ELR (cell line): Measurements from ENCODE around the gene PUDP.
A peak's percentile ranks its signal among the peaks of the same experiment; 100 is the strongest.
"Not testable (repeated sequence)": the region's sequence is repeated elsewhere in the genome, so short reads cannot be mapped to it uniquely, and the experiment has no call there.

Experiments
- DNase-seq: peaks from one replicate; pipeline ENCODE4 v3.0.0-alpha.2; 2015; ENCODE audit warnings: low read depth

The PUDP gene

DNA sequence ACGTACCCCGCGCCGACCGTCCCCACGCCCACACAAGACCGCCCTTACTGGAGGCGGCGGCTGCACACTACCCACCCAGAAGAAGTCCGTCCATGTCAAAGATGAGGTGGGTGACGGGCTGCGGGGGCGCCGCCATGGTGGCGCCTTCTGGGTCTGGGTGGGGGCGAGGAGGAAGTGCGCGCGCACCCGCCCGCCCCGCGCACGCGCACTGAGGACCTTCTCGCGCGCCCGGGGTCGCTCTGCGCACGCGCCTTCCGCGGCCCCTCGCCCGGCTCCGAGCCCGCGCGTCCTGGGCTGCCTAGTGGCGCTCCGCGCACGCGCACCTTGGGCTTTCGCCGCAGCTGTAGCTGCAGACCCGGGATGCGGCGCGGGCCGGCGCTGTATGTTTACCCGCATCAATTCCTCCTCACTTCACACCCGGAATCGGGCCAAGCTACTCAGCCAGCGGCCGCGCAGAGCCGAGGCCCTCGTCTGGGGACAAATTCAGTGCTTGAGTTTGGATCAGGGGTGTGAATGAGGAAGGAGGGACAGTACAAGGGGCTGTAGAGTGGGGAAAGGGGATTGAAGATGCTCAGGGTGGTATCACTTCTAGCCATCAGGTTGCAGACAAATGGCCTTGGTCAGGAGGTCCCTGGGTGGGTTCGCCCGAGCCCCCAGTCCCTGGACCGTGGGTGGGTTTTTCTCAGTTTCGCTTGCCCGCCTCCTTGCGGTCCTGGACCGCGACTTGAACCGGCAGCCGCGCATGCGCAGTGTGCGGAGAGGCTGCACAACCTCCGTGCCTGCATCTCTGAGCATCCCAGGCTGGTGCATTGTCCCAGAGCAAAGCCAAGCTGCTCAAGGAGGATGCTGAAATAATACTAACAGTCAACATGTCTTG lies at the start of gene PUDP:
PUDP (minus strand) TSS at position 176 of the 877 bp plus-strand sequence; CDS start at position 136, 40 bp downstream.
- peak; percentile 78 for DNase-seq

GRCh38 chrX:7194606-7195005 lies 46.7 kb upstream of the PUDP start:
- DNase-seq = no peak

- no peak for DNase-seq
Observed at GRCh38 chrX:7192871-7193270, 44.9 kb upstream of the PUDP start.

- peak; percentile 25 for DNase-seq
Observed at GRCh38 chrX:7191681-7192110, 43.7 kb upstream of the PUDP start.

DNA sequence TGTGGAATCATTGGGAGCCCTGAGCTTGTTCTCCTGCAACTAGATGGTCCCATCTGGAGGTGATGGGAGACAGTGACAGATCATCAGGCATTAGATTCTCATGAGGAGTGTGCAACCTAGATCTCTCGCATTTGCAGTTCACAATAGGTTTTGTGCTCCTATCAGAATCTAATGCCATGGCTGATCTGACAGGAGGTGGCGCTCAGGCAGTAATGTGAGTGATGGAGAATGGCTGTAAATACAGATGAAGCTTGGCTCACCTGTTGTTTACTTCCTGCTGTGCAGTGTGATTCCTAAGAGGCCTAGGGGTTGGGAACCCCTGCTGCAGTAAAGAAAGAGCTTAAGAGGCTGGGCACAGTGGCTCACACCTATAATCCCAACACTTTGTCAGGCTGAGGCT lies 42.2 kb upstream of the PUDP start:
- DNase-seq = no peak

DNA sequence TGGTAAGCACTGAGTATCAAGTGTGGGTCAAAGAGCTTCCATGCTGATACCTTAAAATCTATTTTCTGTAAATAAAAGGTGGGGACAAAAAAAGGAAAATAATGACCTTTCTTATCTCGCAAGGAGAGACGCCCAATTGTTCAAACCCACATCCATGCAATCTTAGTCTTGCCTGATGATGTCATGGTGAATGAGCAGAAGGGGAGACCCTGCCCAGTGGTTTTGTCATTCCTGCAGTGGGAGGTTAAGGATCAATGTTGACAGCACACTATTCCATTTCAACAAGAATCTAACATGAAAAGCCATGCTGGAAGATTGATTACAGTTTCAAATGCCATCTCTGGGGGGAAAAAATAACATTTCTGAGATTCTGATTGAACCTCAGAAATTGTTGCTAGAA lies 40.7 kb upstream of the PUDP start:
- no peak for DNase-seq

- no peak for DNase-seq
Observed at GRCh38 chrX:7184816-7185215, 36.9 kb upstream of the PUDP start.

DNA sequence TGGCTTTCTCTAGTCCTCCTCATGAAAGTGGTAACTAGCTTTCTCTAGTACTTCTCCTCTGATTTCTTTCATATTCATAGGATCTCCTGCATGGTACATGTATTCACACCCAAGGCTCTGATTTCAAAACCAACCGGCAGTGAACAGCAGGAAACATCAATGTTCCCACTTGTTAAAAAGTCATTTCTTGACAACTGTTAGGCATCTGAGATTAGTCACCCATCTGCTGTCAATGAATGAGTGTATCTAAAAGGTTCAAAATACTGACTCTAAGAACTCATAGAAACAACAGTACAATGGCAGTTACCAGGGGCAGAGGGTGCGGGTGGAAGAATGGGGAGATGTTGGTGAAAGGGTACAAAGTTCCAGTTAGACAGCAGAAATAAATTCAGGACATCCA lies 31.5 kb upstream of the PUDP start:
- no peak for DNase-seq

GRCh38 chrX:7178859-7179258 lies 30.9 kb upstream of the PUDP start:
- DNase-seq = not testable (repeated sequence)

DNA sequence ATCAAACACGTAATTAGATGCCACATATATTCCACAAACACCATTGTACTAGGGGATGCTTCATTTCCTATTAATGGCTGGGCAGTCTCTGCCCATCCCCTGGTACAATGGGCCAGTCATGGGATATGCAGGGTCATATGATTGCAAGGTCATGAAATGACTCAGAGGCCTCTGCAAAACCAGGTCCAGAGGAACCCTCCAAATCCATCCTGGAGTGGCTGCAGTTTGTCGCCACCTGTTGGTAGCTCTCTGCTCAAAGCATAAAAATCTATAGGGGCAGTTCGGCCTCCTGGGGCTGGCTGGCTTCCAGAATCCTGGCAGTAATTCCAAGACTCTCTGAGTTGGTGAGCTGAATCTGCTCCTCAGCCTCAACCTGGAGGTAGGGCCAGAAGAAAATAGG lies 22.9 kb upstream of the PUDP start:
- DNase-seq = peak; percentile 32

DNA sequence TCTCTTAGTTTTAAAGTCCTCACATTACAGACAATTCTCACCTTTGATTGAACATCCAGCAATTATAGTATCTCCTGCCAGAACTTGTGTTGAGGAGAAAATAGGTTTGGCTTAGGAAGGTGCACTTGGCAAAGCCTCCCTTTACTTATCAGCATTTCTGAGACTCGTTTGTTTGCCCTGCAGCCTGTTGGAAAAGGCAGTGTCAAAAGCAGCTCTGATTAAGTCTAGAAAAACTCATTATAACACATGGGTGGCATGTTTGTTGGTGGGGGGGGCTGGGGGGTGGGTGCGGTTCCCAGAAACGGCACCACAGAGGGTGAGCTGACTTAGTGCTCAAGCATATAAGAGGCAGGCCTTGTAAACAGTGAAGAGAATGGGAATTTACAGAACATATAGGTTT lies 21.7 kb upstream of the PUDP start:
- no peak for DNase-seq

DNA sequence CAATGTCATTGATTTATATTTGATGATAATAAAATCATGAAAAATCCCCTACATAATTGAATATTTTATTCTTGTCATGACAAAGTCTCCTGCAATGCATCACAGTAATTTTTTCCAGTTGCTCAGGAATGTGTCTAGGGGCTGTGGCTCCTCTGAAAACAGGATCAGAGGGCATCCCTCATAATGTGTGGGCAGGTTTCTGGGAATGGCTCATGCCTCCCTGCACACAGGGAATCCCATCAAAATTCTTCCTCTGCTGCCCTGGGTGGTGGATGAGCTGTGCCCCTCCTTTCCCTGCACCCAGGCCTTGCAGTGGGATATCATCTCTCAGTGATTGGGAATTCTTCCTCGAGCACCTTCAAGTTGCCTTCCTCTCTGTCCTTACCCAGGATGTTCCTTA lies 20.4 kb upstream of the PUDP start:
- DNase-seq = no peak

- no peak for DNase-seq
Observed at GRCh38 chrX:7164174-7164573, 16.2 kb upstream of the PUDP start.

- DNase-seq = no peak
Observed at GRCh38 chrX:7163146-7163677, 15.3 kb upstream of the PUDP start.

- DNase-seq = peak; percentile 1
Observed at GRCh38 chrX:7159149-7159861, 11.4 kb upstream of the PUDP start.

GRCh38 chrX:7158468-7158990 lies 10.6 kb upstream of the PUDP start:
- DNase-seq = no peak

DNA sequence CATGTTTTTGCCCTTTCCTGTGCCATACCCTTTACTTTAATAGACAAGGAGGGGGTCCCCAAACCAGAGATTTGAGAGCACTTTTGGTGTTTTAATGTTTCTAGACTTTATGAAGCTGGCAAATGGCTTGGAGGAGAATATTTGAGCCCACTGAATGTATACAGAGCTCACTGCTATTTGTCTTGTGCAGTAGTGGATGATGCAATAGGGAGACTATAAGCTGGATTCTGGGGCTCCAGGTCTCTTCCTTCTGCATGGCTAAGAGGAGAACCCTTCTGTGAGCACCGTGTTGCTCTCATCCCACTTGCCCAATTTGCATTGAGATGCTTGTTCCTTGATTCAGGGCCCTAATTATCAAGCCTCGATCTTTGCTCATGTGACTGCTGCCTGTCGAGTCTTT lies 8.9 kb upstream of the PUDP start:
- DNase-seq = no peak

- no peak for DNase-seq
Observed at GRCh38 chrX:7155163-7155562, 7.2 kb upstream of the PUDP start.

DNA sequence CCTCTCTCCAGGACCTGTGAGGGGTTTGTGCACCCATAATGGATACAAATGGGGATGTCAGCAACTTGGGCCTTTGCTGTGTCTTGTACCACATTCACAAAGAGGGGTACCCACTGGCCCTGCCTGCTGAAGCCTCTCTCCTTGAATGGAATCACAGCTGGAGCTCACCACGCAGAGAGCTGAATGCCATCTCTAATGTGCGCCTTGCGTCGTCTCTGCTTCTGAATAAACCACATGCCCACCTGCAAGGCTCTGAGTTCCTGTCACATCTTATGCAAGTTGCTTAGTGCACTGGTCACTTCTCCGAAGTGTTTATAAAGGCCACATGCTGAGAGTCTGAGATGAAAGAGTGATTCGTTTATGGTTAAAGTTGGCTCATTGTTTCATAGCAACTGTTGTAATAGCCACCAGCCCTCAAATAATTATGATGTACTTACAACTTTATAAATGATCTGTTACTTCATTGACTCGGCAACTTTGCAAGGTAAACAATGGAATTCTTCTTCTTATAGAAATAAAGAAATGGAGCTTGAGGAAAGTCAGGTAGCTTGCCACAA lies 6.2 kb upstream of the PUDP start:
- DNase-seq = no peak

DNA sequence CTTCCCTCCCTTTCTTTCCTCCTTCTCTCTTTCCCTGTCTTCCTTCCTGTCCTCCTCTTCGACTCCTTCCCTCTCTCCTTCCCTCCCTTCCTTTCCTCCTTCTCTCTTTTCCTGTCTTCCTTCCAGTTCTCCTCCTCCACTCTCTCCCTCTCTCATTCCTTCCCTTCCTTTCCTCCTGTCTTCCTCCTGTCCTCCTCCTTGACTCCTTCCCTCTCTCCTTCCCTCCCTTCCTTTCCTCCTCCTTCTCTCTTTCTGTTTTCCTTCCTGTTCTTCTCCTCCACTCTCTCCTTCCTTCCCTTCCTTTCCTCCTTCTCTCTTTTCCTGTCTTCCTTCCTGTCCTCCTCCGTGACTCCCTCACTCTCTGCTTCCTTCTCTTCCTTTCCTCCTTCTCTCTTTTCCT lies 5.3 kb upstream of the PUDP start:
- no peak for DNase-seq

DNA sequence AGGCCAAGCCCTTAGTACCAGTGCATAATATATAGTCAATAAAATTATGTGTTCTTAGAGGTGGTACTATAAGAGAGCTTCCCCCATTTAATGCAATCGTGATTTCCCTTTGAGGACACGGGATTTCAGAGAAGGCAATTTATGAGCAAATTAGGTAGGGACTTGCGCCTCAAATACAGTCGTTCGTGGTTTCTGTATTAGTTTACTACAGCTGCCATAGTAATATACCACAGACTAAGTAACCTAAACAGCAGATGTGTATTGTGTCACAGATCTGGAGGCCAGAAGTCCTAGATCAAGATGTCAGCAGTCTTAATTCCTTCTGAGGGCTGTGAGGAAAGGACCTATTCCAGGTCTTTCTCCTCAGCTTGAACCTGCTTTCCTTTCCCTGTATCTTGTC lies 1.5 kb upstream of the PUDP start:
- no peak for DNase-seq

DNA sequence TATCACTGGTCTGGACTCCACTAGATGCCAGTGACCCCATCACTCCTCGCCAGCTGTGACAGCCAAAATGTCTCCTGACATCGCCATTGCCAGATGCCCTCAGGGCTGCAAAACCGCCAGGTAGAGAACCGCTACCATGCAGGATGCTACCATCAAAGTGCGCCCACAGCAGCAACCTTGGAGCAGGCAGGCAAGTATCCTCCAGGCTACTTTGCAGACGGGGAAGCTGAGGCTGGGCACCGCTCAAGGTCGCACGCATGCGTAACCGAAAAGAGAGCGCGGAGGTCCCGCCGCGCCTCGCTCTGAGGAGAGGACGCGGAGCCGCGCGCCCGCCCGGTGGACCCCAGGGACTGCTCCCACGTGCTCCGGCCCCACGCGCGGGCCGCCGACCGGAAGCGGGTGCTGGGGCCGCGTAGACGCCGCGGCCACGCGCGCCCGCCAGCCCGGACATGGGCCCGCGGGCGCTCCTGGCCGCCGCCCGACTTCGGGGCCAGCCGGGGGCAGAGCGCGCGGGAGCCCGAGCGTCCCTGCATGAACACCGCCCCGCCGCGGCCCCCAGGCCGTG lies 458 bp downstream of the PUDP start, which contains the start of gene STS:
STS (plus strand) TSS at position 300 of the 565 bp plus-strand sequence. CDS start 105,488 bp downstream, outside the sequence.
- peak; percentile 42 for DNase-seq
